Pulmonary artery endothelial cell (primary cell): Measurements from ENCODE around the gene ADAMTSL2. TPM values are rescaled to one million over a fixed set of nuclear protein-coding genes. Genes with fewer than 3 reads are reported as not detected.

Experiments used
- DNase-seq: peaks from one replicate; pipeline ENCODE4 v3.0.0-alpha.2; 2011; ENCODE audit warnings: low read depth, low spot score
- total RNA-seq: library from RNA; depleted of rRNA; stranded (reverse); fragments of >200 nt; gene quantifications from 2 replicates; pipeline ENCODE4 v1.2.3, GENCODE V29; 2014

ADAMTSL2 gene
- total RNA-seq, 1 donor from 2014 or later: not detected

DNA sequence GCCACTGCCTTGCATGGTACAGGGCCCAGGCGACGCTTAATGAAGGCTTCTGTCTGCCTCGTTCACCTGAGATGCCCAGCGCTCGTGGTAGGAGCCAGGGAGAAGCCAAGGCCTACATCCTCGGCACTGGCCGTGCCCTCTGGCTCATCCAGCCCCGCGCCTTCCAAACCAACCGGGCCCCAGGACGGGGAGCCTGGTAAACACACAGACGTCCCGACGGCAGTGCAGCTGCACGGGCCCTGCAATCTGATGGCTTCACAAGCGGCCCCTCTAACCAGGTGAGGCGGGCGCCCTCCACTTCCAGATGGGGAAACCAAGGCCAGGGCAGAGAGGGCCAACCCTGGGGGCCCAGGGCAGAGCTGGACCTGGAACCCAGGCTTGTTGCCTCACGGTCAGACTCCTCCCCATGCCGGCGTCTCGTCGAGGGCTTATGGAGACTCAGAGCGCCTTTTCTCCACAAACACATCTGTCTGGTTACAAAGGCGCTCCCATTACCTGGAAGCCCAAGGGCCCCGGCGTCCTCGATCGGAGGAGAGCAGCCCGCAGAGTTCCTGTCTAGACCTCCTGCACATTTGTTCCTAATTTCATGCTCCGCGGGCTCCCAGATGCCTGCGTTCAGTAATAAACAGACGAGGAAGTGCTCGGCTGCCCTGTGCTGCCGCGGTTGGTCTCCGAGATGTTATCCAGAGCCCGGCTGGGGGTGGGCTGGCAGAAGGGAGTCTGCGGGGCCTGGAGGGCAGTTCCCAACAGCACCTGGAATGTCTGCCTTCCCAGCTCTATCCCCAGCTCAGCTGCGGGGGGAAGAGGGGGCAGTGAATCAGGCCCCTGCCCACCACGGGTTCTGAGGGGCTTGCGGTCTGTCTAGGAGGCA lies 51.2 kb downstream of the ADAMTSL2 start:
- DNase-seq: no peak

- DNase-seq: no peak
Observed at GRCh38 chr9:133587051-133587450, 52.5 kb downstream of the ADAMTSL2 start.

GRCh38 chr9:133587466-133587865 lies 53.0 kb downstream of the ADAMTSL2 start:
- DNase-seq: no peak

GRCh38 chr9:133589454-133590227 lies 55.1 kb downstream of the ADAMTSL2 start:
- DNase-seq: no peak

DNA sequence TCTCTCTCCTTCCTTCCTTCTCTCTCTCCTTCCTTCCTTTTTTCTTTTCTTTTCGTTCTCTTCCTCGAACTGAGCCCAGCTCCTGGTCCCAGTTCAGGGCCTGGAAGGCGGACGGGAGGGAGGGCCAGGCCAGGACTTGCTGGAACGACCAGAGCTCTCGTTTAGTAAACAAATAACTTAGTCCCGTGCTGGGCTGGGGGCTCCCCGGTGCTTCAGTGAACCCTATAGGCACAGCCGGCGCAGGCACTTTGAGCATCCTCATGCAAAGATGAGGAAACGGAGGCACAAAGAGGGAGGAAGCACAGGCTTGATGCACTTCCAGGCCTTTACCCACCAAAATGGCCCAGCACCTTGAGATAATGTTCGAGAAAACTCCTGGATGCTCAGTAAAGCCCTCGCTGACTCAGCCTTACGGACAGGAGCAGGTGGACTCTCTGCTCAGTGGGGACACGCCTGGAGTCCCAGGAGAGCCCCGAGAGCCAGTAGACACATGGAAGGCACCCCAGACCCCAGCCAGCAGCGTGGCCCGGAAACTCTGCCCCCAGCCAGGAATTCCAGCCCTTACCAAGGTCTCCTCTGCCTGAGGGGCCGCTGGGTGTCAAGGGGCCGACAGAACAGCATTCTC lies 55.8 kb downstream of the ADAMTSL2 start:
- no peak for DNase-seq

DNA sequence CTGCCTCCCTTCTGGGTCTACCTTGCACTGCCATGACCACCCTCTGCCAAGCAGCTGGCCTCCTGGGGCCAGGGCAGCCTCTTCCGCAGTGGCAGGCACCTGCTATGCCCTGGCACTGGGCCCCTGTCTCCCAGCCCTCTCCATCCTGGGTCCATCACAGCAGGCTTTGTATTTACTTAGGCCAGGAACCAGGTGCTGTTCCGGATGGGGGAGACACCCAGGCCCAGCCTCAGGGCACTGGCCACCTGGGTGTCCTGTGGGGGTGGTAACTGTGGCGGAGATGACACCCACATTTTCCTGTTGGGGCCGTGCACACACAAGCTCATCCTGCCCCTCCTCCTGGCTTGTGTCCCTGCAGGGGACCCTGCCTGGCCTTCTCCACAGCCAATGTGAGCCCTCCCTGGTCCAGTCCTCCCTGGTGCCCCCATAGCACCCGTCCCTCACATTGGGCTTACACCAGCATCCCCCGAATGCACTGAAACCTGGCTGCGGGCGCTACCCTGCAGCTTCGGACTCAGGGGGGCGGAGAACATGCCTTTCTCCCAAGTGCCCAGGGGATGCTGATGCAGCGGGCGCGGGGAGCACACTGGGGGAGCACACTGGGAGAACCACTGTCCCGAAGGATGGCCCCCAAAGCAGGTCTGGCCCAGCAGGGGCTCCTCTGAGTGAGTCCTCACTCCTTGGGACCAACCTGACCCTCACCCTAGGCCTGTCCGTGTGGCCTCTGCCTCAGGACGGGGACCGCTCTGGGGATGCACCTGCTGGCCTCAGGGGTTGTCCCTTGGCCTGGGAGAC lies 56.8 kb downstream of the ADAMTSL2 start:
- DNase-seq: no peak

DNA sequence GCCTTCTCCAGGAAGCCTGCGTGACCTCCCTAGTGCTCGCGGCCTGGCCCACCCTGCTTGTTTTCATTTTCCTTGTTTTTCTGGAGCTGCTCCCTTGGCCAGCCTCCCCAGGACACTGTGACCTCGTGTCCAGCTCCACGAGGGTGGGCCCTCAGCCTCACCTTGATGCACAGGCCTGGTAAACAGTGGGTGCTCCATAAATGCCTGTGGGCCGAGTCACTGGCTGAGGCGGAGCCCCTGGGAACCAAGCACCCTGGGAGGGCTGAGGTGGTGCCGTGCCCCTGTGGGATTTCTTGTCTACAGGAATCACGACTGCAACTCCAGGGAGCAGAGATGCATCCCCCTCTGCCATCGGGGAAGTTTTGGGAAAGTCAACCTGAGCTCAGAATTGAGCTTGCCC lies 57.5 kb downstream of the ADAMTSL2 start:
- no peak for DNase-seq

- DNase-seq: no peak
Observed at GRCh38 chr9:133592731-133593409, 58.4 kb downstream of the ADAMTSL2 start.

DNA sequence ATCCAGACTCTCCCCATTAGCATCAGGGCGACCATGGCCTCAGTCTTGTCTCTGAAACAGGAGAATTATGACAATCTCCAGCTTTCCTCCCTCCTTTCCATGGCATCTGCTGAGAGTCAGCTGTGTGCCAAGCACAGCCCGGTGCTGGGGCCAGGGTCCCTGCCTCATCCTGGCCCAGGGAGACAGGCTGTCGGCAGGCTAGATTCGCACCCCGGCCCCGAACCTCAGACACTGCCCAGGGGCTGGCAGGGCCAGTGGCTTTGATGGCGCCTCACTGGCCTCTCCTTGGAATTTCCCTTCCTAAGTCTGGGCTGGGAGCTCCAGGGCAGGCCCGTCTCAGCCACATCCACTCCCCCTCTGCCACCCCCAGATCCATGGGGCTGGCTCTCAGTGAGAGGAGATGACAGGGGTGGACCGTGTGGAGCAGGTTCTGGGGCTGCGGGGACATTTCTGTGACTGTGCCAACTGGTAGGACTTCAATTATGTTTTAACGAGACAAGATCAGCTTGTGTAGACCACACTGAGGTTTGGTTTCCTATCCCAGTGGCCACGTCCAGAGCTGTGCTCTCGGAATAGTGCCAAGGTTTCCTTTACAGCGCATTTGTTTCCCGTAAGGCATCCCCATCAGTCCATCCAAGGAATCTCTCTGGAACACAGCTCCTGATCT lies 59.2 kb downstream of the ADAMTSL2 start:
- DNase-seq: no peak

- no peak for DNase-seq
Observed at GRCh38 chr9:133594310-133594709, 59.8 kb downstream of the ADAMTSL2 start.

DNA sequence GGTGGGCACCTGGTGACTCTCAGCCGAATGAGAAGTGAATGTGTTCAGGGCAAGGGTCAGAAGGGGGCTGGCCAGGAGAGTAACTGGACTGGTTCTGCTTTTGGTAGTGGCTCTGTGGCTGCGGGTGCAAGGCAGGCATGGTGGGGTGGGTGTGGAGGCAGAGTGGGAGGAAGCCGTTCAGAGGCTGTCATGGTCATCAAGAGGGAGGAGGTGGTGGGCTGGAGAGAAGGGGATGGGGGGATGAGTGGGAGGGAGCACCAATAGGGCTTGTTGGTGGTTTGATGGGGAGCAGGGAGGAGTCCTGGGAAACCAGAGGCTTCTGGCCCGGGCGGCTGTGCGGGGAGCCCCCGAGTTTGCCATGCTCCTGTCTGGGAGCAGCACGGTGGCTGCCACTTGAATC lies 61.4 kb downstream of the ADAMTSL2 start:
- no peak for DNase-seq

GRCh38 chr9:133597316-133597957 lies 62.9 kb downstream of the ADAMTSL2 start:
- DNase-seq: no peak

DNA sequence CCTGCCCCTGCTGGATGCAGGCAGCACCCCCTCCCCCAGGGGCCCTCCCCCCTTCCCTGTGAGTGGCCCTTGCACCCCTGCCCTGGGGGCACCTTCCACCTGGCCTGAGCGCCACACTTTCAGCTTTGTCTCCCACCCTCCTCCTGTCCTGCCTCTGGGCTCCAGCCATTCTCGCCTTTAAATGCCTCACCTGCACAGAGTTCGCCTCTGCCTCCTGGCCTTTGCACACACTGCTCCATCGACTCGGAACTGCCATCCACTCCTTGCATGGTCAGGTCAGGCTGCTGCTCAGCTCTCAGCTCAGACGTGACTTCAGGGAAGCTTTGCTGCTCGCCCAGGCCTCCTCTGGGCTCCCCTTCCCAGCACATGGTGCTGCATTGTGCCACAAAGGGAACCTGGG lies 64.5 kb downstream of the ADAMTSL2 start:
- no peak for DNase-seq

- no peak for DNase-seq
Observed at GRCh38 chr9:133599470-133600173, 65.1 kb downstream of the ADAMTSL2 start.

- DNase-seq: no peak
Observed at GRCh38 chr9:133600739-133601138, 66.2 kb downstream of the ADAMTSL2 start.

DNA sequence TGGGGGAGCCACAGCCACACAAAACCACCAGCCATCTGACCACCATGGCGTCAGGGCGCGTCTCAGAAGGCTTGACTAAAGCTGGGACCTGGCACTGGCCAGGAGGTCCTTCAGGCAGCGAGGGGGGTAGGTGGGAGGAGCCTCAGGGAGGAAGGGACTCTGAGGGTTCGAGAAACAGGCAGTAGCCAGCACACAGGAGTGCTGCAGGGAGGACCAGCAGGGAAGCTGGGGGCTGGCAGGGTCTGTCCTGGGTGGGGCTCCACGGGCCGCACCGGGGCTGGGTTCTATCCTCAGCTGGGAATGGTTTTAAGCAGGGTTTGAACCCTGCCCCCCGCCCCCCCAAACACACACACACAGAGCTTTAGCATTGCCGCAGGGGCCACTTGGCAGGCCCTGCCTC lies 67.2 kb downstream of the ADAMTSL2 start:
- no peak for DNase-seq

DNA sequence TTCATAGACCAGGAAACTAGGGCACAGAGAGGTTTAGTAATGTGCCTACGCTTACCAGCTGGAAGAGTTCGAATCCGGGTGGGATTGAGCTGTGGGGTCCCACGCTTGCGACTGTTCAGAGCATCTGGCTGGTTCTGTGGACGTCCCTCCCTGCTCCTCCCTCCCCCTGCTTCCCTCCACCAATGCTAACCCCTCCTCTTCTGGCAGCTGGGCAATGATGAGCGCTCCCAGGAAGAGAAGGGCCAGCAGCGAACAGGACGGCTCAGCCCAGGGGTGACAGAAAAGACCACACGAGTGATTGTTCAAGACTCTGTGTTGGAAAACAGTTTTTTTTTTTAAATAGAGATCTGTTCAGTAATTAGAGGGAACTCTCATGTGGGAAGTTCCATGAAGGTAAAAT lies 67.8 kb downstream of the ADAMTSL2 start:
- no peak for DNase-seq

- DNase-seq: no peak
Observed at GRCh38 chr9:133603135-133603927, 68.8 kb downstream of the ADAMTSL2 start.
